Parathyroid adenoma (tissue), 2 donors: ENCODE results near the gene CRACR2A.

Experiments used
- H2AFZ ChIP-seq: fragments of 300-600 bp; sonication (generic); one replicate; pipeline ENCODE4 v1.7.0; 2017; ENCODE audit warnings: antibody characterized with exemption, mild to moderate bottlenecking
- H3K27ac ChIP-seq: fragments of 300-600 bp; sonication (generic); one replicate; pipeline ENCODE4 v1.7.0; 2017
- H3K27me3 ChIP-seq: fragments of 300-600 bp; sonication (generic); one replicate; pipeline ENCODE4 v1.7.0; 2017; ENCODE audit warnings: low read length; ENCODE audit not compliant: control insufficient read depth, insufficient read depth
- H3K36me3 ChIP-seq: fragments of 300-600 bp; sonication (generic); one replicate; pipeline ENCODE4 v1.7.0; 2017; ENCODE audit warnings: low read length; ENCODE audit not compliant: control insufficient read depth, insufficient read depth
- H3K4me1 ChIP-seq: fragments of 300-600 bp; sonication (generic); one replicate; pipeline ENCODE4 v1.7.0; 2017; ENCODE audit warnings: control low read depth
- H3K4me2 ChIP-seq: fragments of 300-600 bp; sonication (generic); one replicate; pipeline ENCODE4 v1.7.0; 2017; ENCODE audit warnings: low read length
- H3K4me3 ChIP-seq: fragments of 300-600 bp; sonication (generic); one replicate; pipeline ENCODE4 v1.7.0; 2017; ENCODE audit warnings: low read depth, low read length
- H3K79me2 ChIP-seq: fragments of 300-600 bp; sonication (generic); one replicate; pipeline ENCODE4 v1.7.0; 2017; ENCODE audit warnings: control low read depth
- H3K9ac ChIP-seq: fragments of 300-600 bp; sonication (generic); one replicate; pipeline ENCODE4 v1.7.0; 2017; ENCODE audit warnings: mild to moderate bottlenecking
- H3K9me3 ChIP-seq: fragments of 300-600 bp; sonication (generic); one replicate; pipeline ENCODE4 v1.7.0; 2017; ENCODE audit warnings: low read length; ENCODE audit not compliant: control insufficient read depth
- TF ChIP-seq, protein P1 (sequence below): fragments of 300-600 bp; sonication (generic); IDR thresholded peaks from one replicate; pipeline ENCODE4 v1.7.0; 2017; ENCODE audit warnings: antibody characterized with exemption, mild to moderate bottlenecking
- donor health status: primary hyperparathyroidism.

The CRACR2A gene

DNA sequence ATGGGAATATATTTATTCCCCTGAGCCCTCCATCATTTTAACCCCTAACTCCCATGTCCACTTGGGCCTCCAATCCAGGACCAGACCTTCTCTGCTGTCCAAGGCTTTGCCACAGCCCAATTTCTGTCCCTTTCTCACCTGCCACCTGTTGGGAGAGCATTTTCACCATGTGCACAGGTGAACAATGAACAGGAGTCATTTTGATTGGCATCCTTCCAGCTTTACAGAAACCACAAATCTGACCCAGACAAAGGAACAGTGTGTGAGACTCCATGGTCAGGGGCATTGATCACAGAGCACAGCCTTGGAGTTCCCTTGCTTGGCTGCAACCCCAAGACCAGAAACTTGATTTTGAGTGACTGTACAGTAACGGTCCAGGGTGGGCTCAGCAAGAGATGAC, 91.9 kb downstream of the CRACR2A start:
- Histone ChIP-seq H3K9me3 (no peaks in the 10 kb centered on the region), H3K4me1 (no peaks in the 10 kb centered on the region), H3K4me3 (no peak overlapping the region), H3K9ac (no peak overlapping the region), H3K27ac (no peak overlapping the region), H3K36me3 (no peaks in the 10 kb centered on the region), H2AFZ (no peak overlapping the region), H3K27me3 (no peaks in the 10 kb centered on the region), H3K79me2 (no peaks in the 10 kb centered on the region), H3K4me2 (no peak overlapping the region)
- TF ChIP-seq, protein P1, sequence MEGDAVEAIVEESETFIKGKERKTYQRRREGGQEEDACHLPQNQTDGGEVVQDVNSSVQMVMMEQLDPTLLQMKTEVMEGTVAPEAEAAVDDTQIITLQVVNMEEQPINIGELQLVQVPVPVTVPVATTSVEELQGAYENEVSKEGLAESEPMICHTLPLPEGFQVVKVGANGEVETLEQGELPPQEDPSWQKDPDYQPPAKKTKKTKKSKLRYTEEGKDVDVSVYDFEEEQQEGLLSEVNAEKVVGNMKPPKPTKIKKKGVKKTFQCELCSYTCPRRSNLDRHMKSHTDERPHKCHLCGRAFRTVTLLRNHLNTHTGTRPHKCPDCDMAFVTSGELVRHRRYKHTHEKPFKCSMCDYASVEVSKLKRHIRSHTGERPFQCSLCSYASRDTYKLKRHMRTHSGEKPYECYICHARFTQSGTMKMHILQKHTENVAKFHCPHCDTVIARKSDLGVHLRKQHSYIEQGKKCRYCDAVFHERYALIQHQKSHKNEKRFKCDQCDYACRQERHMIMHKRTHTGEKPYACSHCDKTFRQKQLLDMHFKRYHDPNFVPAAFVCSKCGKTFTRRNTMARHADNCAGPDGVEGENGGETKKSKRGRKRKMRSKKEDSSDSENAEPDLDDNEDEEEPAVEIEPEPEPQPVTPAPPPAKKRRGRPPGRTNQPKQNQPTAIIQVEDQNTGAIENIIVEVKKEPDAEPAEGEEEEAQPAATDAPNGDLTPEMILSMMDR: no peak

- Histone ChIP-seq H3K27me3 (no peaks in the 10 kb centered on the region), H3K4me3 (no peak overlapping the region), H2AFZ (no peak overlapping the region), H3K4me2 (no peak overlapping the region), H3K9me3 (no peaks in the 10 kb centered on the region), H3K27ac (no peak overlapping the region), H3K79me2 (no peaks in the 10 kb centered on the region), H3K36me3 (no peaks in the 10 kb centered on the region), H3K4me1 (peaks cover 11% of the 10 kb centered on the region), H3K9ac (no peak overlapping the region)
- TF ChIP-seq, protein P1: peak; percentile 28
These were observed 94.4 kb downstream of the CRACR2A start for GRCh38 chr12:3658327-3659163.

DNA sequence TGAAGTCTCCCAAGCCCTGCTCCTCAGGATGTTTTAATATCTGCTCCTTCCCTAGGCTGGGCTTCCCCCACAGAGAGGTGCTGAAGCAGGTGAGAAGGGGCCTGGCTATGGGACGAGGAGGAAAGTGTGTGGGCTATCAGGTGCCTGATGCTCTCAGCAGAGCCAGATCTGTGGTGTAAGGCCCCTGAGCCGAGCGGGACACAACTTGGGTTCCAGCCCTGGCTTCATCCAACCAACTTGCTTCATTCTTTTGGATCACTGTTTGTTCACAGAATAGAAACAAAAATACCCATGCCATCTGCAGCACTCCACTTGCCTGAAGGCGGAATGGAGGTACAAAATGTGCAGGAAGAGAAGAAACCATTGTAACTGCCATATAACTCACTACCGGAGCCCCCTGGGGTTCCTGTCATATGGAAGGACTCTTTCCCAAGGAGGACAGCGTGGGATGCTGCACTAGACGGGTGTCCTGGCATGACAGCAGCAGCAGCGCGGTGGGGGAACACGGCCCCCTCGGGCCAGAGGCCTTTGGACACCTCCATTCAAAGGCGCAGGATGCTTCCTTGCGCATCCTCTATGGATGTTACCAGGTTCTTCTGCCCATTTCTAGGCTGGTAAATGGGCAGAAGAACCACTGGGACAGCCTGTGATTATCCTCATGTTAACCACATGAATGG, 95.8 kb downstream of the CRACR2A start:
- Histone ChIP-seq H3K79me2 (no peaks in the 10 kb centered on the region), H3K4me2 (no peak overlapping the region), H3K27me3 (no peaks in the 10 kb centered on the region), H3K4me1 (peaks cover 17% of the 10 kb centered on the region), H3K36me3 (no peaks in the 10 kb centered on the region), H3K9ac (no peak overlapping the region), H3K27ac (no peak overlapping the region), H2AFZ (no peak overlapping the region), H3K4me3 (no peak overlapping the region), H3K9me3 (no peaks in the 10 kb centered on the region)
- TF ChIP-seq, protein P1: no peak

DNA sequence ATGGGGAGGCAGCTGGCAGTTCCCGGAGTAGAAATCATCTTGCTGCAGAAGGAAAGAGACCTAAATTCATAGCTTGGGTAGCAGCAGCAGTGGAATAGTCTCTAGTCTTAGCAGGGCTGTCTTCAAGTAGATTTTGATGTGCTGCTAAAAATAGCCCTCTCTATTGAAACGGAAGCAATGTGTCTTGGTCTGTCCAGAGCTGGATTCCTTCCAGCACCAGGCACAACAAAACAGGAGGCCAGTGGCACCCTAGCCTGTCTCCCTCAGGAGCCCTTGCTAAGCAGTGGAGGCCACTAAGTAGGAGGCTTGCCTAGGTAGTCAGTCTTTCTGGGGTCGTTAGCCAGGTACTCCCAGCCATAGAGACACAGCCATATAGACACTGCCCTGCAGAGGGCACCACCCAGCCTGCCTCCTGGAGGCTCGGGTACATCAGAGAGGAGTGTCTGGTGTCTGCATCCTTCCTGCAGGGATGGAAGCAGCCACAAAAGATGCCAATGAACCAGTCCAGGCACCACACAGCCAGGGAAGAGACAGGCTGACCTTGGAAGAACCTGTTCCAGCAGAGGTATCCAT, 97.5 kb downstream of the CRACR2A start:
- Histone ChIP-seq H3K36me3 (no peaks in the 10 kb centered on the region), H3K4me1 (peaks cover 30% of the 10 kb centered on the region)

More for the DNA sequence above, 97.5 kb downstream of the CRACR2A start:
- Histone ChIP-seq H3K79me2 (no peaks in the 10 kb centered on the region), H3K4me3 (no peak overlapping the region), H3K27me3 (no peaks in the 10 kb centered on the region), H2AFZ (no peak overlapping the region), H3K9ac (no peak overlapping the region), H3K27ac (no peak overlapping the region), H3K4me2 (no peak overlapping the region), H3K9me3 (no peaks in the 10 kb centered on the region)
- TF ChIP-seq, protein P1: peak; percentile 31
